RWPE2 (cell line): ENCODE data around the gene CA9.

Experiments used
- ATAC-seq: fragments of 200-7000 bp; cut with Tn5 transposase; 3 replicates; pipeline ENCODE4 v1.9.1; 2021; ENCODE audit warnings: low read depth
- DNase-seq: peaks from one replicate; pipeline ENCODE4 v3.0.0-alpha.2; 2020; ENCODE audit warnings: low spot score
- H3K27ac ChIP-seq: fragments of 450-650 bp; 2 replicates; pipeline ENCODE4 v1.5.1; 2017; ENCODE audit warnings: mild to moderate bottlenecking; ENCODE audit not compliant: poor library complexity, severe bottlenecking
- H3K27me3 ChIP-seq: fragments of 250-450 bp; sonication (Bioruptor Pico); 2 replicates; pipeline ENCODE4 v1.5.1; 2021; ENCODE audit warnings: mild to moderate bottlenecking, moderate library complexity; ENCODE audit not compliant: insufficient read depth, poor library complexity, severe bottlenecking
- H3K36me3 ChIP-seq: fragments of 250-450 bp; sonication (Bioruptor Pico); 2 replicates; pipeline ENCODE4 v1.5.1; 2020; ENCODE audit warnings: low read depth, mild to moderate bottlenecking, moderate library complexity
- H3K4me1 ChIP-seq: fragments of 250-450 bp; sonication (Bioruptor Pico); 2 replicates; pipeline ENCODE4 v1.5.1; 2021; ENCODE audit warnings: mild to moderate bottlenecking, moderate library complexity; ENCODE audit not compliant: insufficient read depth, poor library complexity, severe bottlenecking
- H3K4me3 ChIP-seq: fragments of 250-450 bp; sonication (Bioruptor Pico); 2 replicates; pipeline ENCODE4 v1.5.1; 2021; ENCODE audit warnings: mild to moderate bottlenecking, moderate library complexity; ENCODE audit not compliant: severe bottlenecking
- H3K9me3 ChIP-seq: fragments of 250-450 bp; sonication (Bioruptor Pico); 2 replicates; pipeline ENCODE4 v1.5.1; 2021; ENCODE audit warnings: mild to moderate bottlenecking, moderate library complexity; ENCODE audit not compliant: severe bottlenecking
- CTCF ChIP-seq: fragments of 450-650 bp; IDR thresholded peaks from one replicate; pipeline ENCODE4 v1.5.1; 2017; ENCODE audit warnings: mild to moderate bottlenecking, moderate library complexity; ENCODE audit not compliant: poor library complexity, severe bottlenecking

The CA9 gene

GRCh38 chr9:35719546-35719945 lies 45.8 kb downstream of the CA9 start:
- Histone ChIP-seq H3K27me3 (no peaks in the 10 kb centered on the region), H3K4me3 (no peak overlapping the region), H3K9me3 (no peaks in the 10 kb centered on the region), H3K4me1 (no peaks in the 10 kb centered on the region), H3K36me3 (peaks cover 96% of the 10 kb centered on the region), H3K27ac (no peak overlapping the region)
- DNase-seq (no peak), ATAC-seq (no peak)
- no peak for TF ChIP-seq CTCF

- no peaks in the 10 kb centered on the region for H3K27me3 ChIP-seq
- no peak for DNase-seq
- no peak overlapping the region for H3K4me3 ChIP-seq
- H3K36me3 ChIP-seq, result peaks cover 91% of the 10 kb centered on the region
- peaks cover 15% of the 10 kb centered on the region for H3K4me1 ChIP-seq
- no peak overlapping the region for H3K27ac ChIP-seq
- ATAC-seq, result no peak
- no peak for TF ChIP-seq CTCF
- H3K9me3 ChIP-seq, result no peaks in the 10 kb centered on the region
Observed at GRCh38 chr9:35723426-35723825, 49.7 kb downstream of the CA9 start.

- Histone ChIP-seq H3K4me3 (no peak overlapping the region), H3K27ac (no peak overlapping the region), H3K27me3 (no peaks in the 10 kb centered on the region), H3K36me3 (peaks cover 90% of the 10 kb centered on the region), H3K4me1 (peaks cover 19% of the 10 kb centered on the region), H3K9me3 (no peaks in the 10 kb centered on the region)
- no peak for TF ChIP-seq CTCF
- DNase-seq (no peak), ATAC-seq (no peak)
Observed at GRCh38 chr9:35723908-35724307, 50.2 kb downstream of the CA9 start.

- Histone ChIP-seq H3K27me3 (no peaks in the 10 kb centered on the region), H3K36me3 (peaks cover 82% of the 10 kb centered on the region), H3K4me1 (peaks cover 34% of the 10 kb centered on the region), H3K27ac (no peak overlapping the region), H3K4me3 (no peak overlapping the region), H3K9me3 (no peaks in the 10 kb centered on the region)
- TF ChIP-seq CTCF, result no peak
- DNase-seq (no peak), ATAC-seq (no peak)
Observed at GRCh38 chr9:35725362-35725761, 51.6 kb downstream of the CA9 start.

GRCh38 chr9:35726931-35727330 lies 53.2 kb downstream of the CA9 start:
- no peaks in the 10 kb centered on the region for H3K27me3 ChIP-seq
- H3K27ac ChIP-seq, result peak overlapping the region; percentile 87
- no peaks in the 10 kb centered on the region for H3K9me3 ChIP-seq
- TF ChIP-seq CTCF, result peak; percentile 14
- H3K36me3 ChIP-seq, result peaks cover 67% of the 10 kb centered on the region
- ATAC-seq, result peak; percentile 17; the same call in 1 of the 3 replicates
- H3K4me3 ChIP-seq, result no peak overlapping the region
- H3K4me1 ChIP-seq, result peaks cover 35% of the 10 kb centered on the region
- DNase-seq, result no peak
